H1 (cell line): ENCODE measurements around the gene SPDYC. TPM values are rescaled to one million over a fixed set of nuclear protein-coding genes. Genes with fewer than 3 reads are reported as not detected.

Source experiments
- KDM1A ChIP-seq: fragments of 200-600, 300-600 bp; sonication (generic); IDR thresholded peaks from 2 replicates; pipeline ENCODE4 v1.7.1; 2016; ENCODE audit warnings: mild to moderate bottlenecking, low read length, borderline replicate concordance
- SIRT6 ChIP-seq: IDR thresholded peaks from one replicate; pipeline ENCODE4 v1.7.1; 2012; ENCODE audit warnings: low read length, inconsistent platforms
- polyA plus RNA-seq, 7 experiments: library from polyadenylated mRNA; depleted of rRNA in 3 of 7; stranded (reverse) in 5 of 7; unstranded in 2 of 7; fragments of >200 nt in 5 of 7; fragments of 200-250 nt in 2 of 7; gene quantifications; 1 replicate in 5 of 7; 2 replicates in 1 of 7; 4 replicates in 1 of 7; pipeline versions ENCODE4 v1.2.1 to v1.2.3, GENCODE V29; 2011 to 2013; ENCODE audit warnings: missing spikeins in 2 of 7, mixed read lengths in 2 of 7
- total RNA-seq: library from RNA; stranded (reverse); fragmentation: NEBNext Ultra II Directional; extraction: Animal tissue kit (Norgen Biotek cat#: 25700); gene quantifications from 2 replicates; pipeline ENCODE4 v1.2.1, GENCODE V29; 2021
- TF ChIP-seq, protein P1 (sequence below): fragments of 300-600 bp; sonication (generic); IDR thresholded peaks from 2 replicates; pipeline ENCODE4 v1.7.1; 2012; ENCODE audit warnings: low read length, moderate library complexity, mild to moderate bottlenecking, inconsistent platforms; ENCODE audit not compliant: insufficient replicate concordance

The SPDYC gene
- total and polyA plus RNA-seq, 2 of the 8 experiments (the other 6 are each of a cell fraction or from before 2014, with no cell fraction given) = 0.15 TPM; not detected in 1

DNA sequence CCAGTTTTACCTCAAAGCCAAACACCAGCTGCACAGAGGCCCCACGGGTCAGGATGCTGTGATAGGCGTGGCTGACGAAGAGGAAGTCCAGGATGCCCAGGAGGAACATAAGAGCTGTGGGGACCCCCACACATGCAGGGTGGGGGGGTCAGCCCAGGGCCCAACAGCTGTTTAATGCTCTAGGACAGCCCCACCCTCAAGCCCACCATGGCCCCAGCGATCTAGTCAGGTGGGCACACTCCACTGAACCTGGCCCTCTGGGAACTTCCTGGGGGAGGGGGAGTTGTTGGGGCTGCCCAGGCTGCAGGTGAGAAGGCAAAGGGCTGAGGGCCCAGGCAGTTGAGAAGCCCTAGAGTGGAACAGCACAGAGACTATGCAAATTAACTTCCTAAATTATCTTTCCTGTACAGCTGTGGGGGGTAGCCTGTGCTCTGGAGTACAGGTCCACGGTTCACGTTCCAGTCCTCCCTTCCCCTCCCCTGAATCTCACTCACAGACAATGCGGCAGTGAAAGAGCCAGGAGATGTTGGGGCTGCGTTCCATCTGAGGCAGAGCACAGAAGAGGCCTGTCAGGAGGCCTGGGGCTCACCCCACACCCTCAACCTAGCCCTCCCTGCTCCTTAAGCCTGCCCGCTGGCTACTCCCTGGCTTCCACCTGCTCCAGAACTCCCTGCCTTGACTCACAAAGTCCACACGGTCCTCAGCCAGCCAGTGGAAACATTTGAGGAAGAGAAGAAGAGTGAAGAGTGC is 37.6 kb upstream of the SPDYC start (continued):
- TF ChIP-seq, protein P1, sequence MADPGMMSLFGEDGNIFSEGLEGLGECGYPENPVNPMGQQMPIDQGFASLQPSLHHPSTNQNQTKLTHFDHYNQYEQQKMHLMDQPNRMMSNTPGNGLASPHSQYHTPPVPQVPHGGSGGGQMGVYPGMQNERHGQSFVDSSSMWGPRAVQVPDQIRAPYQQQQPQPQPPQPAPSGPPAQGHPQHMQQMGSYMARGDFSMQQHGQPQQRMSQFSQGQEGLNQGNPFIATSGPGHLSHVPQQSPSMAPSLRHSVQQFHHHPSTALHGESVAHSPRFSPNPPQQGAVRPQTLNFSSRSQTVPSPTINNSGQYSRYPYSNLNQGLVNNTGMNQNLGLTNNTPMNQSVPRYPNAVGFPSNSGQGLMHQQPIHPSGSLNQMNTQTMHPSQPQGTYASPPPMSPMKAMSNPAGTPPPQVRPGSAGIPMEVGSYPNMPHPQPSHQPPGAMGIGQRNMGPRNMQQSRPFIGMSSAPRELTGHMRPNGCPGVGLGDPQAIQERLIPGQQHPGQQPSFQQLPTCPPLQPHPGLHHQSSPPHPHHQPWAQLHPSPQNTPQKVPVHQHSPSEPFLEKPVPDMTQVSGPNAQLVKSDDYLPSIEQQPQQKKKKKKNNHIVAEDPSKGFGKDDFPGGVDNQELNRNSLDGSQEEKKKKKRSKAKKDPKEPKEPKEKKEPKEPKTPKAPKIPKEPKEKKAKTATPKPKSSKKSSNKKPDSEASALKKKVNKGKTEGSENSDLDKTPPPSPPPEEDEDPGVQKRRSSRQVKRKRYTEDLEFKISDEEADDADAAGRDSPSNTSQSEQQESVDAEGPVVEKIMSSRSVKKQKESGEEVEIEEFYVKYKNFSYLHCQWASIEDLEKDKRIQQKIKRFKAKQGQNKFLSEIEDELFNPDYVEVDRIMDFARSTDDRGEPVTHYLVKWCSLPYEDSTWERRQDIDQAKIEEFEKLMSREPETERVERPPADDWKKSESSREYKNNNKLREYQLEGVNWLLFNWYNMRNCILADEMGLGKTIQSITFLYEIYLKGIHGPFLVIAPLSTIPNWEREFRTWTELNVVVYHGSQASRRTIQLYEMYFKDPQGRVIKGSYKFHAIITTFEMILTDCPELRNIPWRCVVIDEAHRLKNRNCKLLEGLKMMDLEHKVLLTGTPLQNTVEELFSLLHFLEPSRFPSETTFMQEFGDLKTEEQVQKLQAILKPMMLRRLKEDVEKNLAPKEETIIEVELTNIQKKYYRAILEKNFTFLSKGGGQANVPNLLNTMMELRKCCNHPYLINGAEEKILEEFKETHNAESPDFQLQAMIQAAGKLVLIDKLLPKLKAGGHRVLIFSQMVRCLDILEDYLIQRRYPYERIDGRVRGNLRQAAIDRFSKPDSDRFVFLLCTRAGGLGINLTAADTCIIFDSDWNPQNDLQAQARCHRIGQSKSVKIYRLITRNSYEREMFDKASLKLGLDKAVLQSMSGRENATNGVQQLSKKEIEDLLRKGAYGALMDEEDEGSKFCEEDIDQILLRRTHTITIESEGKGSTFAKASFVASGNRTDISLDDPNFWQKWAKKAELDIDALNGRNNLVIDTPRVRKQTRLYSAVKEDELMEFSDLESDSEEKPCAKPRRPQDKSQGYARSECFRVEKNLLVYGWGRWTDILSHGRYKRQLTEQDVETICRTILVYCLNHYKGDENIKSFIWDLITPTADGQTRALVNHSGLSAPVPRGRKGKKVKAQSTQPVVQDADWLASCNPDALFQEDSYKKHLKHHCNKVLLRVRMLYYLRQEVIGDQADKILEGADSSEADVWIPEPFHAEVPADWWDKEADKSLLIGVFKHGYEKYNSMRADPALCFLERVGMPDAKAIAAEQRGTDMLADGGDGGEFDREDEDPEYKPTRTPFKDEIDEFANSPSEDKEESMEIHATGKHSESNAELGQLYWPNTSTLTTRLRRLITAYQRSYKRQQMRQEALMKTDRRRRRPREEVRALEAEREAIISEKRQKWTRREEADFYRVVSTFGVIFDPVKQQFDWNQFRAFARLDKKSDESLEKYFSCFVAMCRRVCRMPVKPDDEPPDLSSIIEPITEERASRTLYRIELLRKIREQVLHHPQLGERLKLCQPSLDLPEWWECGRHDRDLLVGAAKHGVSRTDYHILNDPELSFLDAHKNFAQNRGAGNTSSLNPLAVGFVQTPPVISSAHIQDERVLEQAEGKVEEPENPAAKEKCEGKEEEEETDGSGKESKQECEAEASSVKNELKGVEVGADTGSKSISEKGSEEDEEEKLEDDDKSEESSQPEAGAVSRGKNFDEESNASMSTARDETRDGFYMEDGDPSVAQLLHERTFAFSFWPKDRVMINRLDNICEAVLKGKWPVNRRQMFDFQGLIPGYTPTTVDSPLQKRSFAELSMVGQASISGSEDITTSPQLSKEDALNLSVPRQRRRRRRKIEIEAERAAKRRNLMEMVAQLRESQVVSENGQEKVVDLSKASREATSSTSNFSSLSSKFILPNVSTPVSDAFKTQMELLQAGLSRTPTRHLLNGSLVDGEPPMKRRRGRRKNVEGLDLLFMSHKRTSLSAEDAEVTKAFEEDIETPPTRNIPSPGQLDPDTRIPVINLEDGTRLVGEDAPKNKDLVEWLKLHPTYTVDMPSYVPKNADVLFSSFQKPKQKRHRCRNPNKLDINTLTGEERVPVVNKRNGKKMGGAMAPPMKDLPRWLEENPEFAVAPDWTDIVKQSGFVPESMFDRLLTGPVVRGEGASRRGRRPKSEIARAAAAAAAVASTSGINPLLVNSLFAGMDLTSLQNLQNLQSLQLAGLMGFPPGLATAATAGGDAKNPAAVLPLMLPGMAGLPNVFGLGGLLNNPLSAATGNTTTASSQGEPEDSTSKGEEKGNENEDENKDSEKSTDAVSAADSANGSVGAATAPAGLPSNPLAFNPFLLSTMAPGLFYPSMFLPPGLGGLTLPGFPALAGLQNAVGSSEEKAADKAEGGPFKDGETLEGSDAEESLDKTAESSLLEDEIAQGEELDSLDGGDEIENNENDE = no peak
- TF ChIP-seq KDM1A (no peak), SIRT6 (no peak)
